ENCODE data around the gene RHBDF2.

GRCh38 chr17:76515274-76515949 is 14.2 kb upstream of the RHBDF2 start:
- no peak for TF ChIP-seq EZH2 (IDR thresholded peaks at IDR 0.05; ENCODE audit: borderline replicate concordance, low read length)
- TF ChIP-seq, protein P1, sequence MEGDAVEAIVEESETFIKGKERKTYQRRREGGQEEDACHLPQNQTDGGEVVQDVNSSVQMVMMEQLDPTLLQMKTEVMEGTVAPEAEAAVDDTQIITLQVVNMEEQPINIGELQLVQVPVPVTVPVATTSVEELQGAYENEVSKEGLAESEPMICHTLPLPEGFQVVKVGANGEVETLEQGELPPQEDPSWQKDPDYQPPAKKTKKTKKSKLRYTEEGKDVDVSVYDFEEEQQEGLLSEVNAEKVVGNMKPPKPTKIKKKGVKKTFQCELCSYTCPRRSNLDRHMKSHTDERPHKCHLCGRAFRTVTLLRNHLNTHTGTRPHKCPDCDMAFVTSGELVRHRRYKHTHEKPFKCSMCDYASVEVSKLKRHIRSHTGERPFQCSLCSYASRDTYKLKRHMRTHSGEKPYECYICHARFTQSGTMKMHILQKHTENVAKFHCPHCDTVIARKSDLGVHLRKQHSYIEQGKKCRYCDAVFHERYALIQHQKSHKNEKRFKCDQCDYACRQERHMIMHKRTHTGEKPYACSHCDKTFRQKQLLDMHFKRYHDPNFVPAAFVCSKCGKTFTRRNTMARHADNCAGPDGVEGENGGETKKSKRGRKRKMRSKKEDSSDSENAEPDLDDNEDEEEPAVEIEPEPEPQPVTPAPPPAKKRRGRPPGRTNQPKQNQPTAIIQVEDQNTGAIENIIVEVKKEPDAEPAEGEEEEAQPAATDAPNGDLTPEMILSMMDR (conservative IDR thresholded peaks at IDR 0.05 in 1 of 2, IDR thresholded peaks at IDR 0.05 in 1 of 2; ENCODE audit: extremely low read depth in 1 of 2, insufficient read depth in 1 of 2, low read depth in 1 of 2, low read length in 2 of 2) = no peak

All from mammary epithelial cell (primary cell).